Ureter (tissue), 1 donor: ENCODE results near the gene TP63. TPM values are rescaled to one million over a fixed set of nuclear protein-coding genes. Genes with fewer than 3 reads are reported as not detected.

Experiments used
- DNase-seq: peaks from one replicate; pipeline ENCODE4 v3.0.0-alpha.2; 2020; ENCODE audit warnings: low spot score
- total RNA-seq: library from RNA; stranded (reverse); gene quantifications from one replicate; pipeline ENCODE4 v1.2.4, GENCODE V29; 2023
- donor health status: DM: yes; HTN: yes; CAD: no.

The TP63 gene
- total RNA-seq, 1 donor from 2014 or later, result 133 TPM

DNA sequence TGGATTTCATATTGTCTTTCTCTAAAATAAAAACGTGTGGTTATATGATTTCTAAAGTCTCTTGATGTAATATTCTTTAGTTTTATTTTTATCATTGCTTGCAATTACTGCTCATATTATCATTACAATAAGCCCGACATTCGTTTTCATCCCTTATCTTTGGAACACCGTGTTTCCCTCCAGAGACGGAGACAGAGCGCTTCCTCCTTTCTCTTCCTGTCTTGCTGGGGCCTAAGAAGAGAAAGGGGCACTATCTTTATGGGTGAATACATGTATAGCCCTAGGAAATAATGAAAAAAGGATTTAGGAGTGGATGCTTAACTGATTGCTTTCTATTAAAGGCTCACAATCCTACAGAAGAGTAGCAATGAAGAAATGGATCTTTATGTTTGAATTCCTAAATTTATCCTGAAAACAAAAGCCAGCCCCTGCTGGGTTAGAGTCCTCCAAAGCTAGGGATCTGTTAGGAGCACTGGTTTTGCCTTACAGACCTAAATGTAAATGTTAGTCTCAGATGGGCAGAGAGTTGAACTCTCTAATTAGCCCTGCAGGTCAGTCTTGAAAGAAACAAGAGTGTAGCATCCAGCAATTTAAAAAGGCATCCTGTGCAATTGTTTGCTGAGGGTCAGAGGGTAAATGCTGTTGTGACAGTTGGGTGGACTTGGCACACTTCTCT, 145.1 kb downstream of the TP63 start:
- no peak for DNase-seq

DNA sequence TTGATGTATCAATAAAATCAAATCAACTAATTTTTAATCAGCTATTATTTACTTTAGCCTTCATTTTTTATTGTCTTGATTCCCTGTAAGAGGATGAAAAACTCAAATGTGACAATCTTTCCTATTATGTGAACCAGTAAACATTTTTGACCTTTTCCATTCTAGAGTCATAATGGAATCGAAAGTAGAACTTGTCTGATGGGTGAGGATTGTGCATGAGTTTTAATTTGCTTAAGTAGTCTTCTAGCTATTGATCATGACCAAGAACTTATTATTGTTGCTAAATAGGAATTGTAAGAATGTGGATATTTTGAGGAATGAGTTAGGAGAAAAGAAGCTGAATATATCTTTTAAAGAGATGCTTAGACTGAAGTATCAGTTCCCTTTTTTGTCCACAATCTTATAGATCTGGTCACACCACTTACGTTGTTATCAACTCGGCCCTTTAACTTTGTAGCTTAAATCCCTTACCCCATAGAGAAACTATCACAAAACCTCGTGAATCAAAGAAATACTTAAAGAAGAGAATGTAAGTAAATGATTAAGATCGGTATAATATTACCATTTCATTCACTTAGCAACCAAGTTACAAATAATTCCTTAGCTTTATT, 147.3 kb downstream of the TP63 start:
- DNase-seq, result no peak

DNA sequence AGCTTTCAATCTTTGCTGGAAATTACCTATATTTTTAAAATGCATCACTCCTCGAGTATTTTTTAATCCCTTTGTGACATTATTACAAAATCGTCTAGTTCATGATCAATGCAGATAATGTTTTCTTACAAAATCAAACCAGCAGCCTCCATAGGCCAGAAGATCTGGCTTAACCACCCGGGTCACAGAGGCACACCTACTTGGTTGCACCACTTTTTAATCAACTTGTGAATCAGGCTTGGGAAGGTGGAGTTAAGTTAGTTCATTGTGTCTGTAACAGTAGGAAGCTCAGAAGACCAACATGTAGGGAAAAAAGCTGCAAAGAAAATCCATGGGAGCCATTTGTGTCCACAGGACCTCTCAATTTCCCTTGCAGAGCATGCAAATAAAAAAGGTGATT, 148.0 kb downstream of the TP63 start:
- DNase-seq, result no peak

DNA sequence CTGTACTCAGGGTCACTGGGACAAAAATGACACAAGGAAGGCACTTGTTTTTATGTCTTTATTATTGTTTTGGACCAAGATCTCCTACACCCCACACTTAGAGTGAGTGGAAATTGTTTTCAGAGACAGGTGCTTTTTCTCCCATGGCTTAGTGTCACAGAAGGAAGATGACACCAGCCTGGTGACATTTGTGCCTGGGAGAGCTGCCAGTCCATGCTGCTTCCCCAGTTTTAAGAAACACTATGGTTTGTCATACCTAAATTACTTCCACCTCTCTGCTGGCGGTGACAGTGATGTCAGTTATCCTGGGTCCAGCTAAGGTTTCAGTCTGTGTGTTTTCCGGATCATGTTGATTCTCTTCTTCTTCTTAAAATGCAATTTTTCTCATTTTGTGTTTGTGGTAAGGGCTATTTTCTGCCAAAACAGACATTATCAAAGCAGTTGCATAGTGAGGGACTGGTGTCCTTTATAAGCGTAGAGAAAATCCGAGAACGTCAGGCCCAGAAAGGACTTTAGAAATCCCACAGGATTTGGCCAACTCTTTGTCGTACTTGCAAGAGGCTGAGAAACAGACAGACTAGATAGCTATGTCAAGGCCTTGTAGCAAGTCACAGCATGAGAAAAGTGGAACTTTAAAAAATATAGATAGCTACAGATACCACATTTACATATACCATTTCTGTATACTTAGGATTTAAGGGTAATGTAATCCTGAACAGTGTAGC, 149.5 kb downstream of the TP63 start:
- no peak for DNase-seq

DNA sequence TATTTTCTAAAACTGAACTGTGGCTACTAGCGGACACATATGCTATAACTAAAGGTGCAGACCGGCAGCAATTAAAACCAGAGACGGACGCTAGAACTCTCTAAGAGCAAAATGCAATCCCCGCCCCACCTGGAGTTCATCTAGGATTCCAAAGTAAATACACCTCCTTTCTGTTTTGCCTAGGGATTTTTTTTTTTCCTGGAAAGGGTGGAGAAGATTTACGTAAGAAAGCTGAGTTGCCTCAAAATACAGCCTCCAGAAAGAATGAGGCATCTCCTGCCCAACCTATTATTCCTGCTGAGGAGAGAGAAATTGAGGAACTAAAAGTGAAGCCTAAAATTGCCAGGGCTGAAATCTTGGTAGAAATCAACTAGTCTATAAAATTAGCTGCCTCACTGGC, 150.2 kb downstream of the TP63 start:
- DNase-seq, result no peak

DNA sequence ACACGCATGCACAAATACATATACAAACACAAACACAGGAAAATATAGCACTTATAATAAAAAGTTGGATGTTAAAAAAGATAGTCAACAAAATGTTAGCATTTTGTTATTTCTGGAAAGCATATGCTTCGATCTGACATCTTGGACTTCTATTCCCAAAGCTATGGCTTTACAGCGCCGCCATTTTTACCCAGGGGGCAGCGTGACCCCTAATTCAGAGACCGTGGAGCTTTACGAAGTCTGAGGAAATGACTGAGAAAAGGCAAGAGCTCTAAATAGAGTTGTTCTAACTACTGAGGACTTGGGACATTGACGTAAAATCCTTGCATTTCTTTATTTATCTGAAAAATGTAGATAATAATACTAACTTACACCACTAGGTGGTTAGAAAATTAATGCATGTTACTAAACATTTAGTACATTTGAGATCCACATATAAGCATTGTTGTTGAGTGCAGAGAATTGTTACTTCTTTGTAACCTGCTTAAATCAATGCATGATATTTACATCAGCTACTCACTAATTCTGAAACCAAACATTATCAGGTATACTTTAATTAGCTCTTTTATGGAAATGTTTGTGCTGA, 155.4 kb downstream of the TP63 start:
- no peak for DNase-seq

DNA sequence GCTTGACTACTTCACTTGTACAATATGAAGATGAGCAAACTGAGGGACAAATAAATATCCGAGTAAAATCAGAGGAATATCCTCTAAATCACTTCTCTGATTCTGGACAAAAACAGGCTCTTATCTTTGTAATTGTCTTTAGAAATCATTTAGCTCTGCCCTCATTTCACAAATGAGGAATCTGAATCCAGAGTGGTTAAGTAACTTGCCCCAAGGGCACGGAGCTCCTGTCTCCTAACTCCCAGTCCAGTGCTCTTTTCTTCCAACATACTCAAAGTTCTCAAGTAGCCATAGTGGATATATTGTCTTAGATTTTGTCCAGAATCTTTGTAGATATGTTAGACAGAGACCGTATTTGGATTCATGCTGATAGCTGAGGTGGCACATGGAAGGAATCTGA, 156.0 kb downstream of the TP63 start:
- DNase-seq, result no peak

DNA sequence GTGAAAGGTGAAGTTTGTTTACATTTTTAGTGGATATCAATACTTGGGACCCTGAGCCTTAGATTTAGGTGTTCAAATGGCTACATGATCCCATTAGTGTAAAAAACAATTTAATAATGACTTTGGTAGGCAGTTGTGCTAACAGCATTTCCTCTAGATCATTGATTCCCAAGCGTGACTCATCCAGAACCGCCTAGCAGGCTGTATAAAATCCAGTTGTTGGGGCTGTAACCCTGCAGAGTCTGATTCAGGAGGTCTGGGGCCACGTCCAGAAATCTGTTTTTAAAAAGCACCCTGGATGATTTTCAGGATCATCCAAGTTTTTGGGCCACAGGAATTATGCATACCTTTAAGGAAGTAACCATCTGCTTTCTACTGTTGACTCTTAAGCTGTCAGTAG, 156.4 kb downstream of the TP63 start:
- no peak for DNase-seq

DNA sequence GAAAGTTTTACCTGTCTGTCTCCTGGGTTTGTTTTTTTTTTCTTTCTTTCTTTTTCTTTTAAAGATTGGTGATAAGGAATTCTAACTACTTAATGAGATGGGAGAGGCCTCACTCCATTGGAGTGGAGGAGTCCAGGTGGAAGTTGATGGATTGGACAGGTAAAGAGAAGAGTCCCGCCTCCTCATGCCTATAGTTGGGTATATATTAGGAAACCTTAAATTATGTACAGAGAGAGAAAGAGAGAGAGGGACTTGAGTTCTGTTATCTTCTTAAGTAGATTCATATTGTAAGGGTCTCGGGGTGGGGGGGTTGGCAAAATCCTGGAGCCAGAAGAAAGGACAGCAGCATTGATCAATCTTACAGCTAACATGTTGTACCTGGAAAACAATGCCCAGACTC, 158.2 kb downstream of the TP63 start:
- no peak for DNase-seq

DNA sequence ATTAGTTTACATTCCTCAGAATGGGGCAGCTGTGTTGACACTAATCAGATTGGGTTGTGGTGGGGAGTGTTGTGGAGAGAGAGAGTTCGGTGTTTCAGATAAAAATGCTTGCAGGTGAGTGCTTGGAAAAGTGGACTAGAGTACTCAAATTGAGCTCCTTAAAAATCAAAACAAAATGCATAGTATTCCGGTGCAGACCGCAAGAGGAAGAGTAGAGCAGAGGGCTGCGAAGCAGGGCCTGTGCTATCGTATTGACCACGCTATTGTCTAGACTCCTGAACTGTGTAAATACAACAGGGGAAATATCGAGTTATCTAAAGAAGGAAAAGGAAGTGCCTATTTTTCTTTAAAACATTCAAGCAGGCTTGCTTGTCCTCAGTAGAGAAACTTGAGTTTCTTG, 159.5 kb downstream of the TP63 start:
- no peak for DNase-seq

DNA sequence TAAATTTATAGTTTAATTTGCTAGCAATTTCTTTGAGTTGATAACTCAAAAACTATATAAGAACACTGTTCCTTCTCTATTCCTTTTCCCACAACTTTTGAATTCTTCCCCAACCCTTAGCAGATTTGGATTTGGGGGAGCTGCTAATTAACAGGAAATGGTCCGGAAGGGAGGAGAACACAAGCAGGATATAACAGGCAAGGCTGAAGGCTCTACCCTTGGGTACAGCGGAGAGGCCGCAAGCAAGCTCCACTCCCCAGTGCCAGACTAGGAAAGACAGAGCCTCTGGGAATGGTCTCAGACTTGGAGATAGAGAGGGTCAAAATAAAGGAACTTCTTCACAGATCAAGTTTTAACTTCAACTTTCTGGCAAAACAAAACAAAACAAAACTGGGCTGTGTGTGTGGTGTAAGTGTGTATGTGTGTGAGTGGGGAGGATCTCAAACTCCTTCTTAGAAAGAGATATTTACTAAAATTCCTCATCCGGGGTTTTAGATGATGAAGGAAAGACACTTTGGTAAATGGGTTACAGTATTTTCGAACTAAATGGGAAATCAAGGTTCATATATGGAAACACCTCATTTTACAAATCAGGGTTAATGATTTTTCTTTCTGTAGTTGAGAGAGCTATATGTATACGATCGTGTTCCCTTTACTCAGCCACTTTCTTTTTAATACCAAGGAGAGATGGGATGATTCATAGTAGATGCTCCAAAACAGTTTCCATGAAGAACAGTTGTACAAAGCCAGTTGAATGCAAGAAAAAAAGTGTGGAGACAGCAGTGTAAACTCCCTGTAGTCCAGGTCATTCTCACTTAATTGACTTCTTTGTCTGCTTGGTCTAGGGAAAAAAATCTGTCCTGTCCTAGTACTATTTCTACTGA, 161.1 kb downstream of the TP63 start:
- DNase-seq, result no peak

DNA sequence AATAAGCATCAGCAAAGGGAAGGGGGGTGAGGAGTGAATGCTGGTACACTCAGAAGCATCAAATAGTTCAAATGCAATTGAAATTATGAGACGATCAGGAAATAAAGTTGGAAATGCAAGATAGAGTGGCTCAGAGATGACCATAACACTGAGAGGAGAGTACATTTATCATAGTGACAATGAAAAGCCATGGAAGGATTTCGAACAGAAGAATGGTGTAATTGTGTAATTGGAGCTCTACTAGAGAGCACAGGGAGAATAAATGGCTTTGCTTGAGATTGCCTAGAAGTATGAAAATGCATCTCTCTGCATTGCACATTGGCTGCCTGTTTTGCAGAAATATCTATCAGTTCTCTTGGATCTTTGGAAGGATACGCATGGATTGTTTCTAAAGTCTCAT, 163.3 kb downstream of the TP63 start:
- DNase-seq, result no peak

DNA sequence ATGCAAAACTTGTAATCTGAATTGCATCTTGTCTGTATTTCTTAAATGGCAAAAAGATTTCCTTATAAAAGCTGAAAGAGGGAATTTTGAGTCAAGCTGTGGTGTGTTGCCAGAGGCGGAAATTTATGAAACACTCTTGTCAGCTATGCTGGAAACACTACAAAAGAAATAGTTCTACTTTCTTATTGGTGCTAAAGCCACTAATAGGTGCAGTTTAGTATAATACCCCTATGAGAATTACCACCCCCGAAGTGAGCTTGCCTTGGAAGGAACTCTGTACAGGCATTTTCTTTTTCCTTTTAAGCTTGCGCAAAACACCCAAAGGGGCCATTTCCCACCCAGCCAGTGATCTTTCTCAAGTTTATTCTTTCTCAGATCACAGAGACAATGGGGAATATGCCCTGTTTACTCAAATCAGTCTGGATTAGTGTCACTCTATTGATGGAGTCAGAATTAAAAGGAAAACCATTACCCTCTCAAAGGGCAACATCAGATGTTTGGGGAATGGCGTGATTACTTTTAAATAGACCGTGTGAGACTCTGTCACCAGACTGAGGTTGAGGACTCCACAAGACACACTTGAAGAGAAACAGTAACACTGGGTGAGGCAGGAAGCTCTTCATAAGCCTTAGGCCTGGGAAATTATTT, 166.0 kb downstream of the TP63 start:
- no peak for DNase-seq

DNA sequence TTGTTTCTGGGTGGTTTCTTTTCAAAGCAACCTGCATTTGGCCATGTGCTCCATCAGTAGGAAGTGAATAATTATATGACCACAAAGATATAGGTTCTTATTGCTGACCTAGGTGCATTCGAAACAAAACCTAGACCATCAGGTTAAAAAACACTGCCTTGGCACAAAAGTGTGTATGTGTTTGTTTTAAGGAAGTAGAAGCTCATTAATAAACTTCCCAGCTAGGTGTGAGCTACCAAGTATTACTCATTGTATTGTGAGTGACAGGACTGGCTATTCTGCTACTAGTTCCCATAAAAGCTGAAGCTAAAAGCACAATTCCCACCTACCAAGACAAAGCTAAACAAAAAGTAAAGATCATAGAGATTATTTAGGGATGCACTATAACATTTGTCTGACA, 168.2 kb downstream of the TP63 start:
- DNase-seq, result no peak

DNA sequence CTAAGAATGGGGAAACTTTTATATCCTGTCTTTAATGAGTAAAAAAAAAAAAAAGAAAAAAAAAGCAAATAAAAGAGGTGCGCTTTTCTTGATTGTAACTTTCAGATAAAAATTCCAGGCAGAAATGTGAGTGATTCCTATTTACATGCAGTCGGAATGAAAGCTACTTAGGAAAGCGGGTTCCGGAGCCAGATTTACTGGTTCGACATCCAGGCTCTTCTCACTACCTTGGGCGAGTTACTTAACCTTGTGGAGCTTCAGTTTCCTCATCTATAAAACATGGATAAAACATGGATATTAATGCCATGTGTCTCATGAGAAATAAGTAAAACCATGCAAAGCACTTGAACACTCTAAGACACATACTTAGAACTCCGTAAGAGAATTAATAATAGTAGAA, 169.2 kb downstream of the TP63 start:
- DNase-seq, result no peak

DNA sequence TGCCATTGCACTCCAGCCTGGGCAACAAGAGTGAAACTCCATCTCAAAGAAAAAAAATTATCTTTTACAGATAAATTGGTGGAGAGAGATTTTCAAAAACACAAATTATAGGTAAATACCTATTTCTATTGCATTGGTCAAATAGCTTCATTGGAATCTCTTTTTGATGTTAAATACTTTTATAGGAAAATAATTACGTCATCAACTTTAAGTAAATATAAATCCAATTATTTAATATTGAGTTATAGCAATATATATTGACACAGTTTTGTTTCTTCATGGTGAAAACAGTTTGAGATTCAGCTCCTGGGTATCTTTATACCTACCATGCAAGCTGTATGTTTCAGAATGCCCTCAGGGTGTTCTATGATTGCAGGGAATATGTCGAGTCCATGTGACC, 172.1 kb downstream of the TP63 start:
- DNase-seq, result no peak

DNA sequence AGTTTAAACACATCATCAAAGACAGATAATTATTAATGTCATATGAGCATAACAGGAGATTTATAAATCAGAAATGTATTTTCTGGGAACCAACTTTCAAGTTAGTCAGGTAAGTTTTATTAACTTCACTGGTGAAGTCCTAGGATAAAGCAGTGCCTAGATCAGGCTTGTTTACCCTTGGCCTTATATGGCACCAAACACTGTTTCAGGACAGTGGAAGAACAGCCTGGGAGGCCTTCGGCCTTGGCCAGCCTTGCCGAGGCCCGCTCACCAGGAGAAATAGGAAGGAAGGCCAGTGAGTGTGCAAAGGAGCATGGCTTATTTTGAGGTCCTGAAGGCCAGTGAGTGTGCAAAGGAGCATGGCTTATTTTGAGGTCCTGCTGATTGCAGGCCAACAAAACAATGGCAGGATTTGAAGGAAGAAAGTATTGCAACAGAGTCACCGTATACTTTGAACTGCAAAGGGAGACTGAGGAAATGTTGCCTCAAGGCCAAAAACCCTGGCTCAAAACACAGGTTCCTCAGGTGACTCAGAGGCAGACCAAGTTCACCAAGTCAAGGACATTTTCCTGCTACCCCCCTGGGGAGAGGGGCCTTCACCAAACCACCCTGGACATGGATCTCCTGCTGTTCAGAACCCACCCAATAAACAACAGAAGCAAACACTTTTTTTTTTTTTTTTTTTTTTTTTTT, 174.3 kb downstream of the TP63 start:
- DNase-seq, result no peak

DNA sequence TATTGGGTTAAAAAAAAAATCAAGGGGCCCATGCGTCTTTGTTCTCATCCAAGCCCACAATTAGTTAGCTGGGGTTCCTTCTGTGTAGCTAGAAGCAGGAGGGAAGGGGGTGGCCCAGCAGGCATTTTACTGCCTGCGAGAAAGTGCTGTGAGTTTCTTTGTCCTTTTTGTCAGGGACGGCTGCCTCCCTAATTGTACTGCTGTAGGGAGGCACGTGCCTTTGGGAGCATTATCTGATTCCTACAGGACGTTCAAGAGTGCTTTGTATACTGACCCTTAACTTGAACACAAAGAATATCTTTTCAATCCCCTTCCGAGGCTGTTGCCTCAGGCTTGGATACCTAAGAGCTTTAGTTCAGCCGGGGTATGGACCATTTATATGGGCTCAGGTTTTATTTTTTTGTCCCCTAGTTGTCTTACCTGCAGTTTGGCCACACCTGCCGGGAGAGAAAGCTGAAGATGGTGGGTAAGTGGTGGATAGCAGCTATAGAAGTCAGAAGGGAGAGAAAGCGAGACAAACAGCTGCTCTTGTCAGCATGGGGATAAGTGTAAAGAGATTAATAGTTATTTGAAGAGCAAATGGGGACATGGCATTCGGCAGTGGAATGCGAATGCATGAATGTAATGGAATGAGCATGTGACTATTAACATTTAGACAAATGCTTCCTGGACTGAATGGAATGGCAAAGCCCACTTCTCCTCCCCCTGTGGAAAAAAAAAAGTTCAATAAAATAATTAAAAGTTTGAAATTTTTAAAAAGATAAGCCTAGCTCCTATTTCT, 175.2 kb downstream of the TP63 start:
- no peak for DNase-seq

DNA sequence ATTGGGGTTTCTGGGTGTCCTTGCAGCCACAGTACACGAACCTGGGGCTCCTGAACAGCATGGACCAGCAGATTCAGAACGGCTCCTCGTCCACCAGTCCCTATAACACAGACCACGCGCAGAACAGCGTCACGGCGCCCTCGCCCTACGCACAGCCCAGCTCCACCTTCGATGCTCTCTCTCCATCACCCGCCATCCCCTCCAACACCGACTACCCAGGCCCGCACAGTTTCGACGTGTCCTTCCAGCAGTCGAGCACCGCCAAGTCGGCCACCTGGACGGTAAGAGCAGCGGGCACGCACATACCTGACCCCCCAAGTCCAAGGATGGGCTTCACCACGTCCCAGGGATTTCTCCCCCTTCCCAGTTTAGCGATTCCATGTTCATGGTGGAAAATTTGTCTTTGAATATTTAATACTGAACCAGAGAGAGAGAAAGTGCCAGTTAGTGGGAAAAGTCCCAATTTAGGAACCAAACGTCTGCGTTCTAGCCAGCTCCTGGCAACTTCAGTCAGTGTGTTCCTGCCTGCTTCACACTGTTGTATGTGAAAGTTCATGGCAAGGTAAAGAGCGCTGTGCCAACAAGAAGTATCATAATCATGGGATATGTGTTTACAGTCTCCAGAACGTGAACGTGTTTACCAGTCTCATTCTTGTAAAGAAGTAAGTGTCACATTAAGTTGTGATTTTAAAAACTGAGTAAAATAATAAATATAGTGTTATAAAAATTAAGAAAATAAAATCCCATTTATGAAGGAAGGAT, 177.2 kb downstream of the TP63 start:
- DNase-seq, result no peak
